Mesendoderm (in vitro differentiated cells): ENCODE measurements around the gene NDUFB2.
"Not testable (repeated sequence)": the region's sequence is repeated elsewhere in the genome, so short reads cannot be mapped to it uniquely, and the experiment has no call there.

Source experiments
- DNase-seq: peaks from one replicate; pipeline ENCODE4 v3.0.0; 2013
- H2AK5ac ChIP-seq: 2 replicates; pipeline ENCODE4 v1.6.1; 2013; ENCODE audit warnings: low read length, inconsistent platforms
- H2BK120ac ChIP-seq: 2 replicates; pipeline ENCODE4 v1.6.1; 2013; ENCODE audit warnings: low read depth, mild to moderate bottlenecking, low read length, moderate library complexity, mixed read lengths
- H2BK15ac ChIP-seq: replicated peaks from 2 replicates; pipeline ENCODE4 v1.6.1; 2013; ENCODE audit warnings: low read depth, mild to moderate bottlenecking, moderate library complexity
- H2BK5ac ChIP-seq: 2 replicates; pipeline ENCODE4 v1.6.1; 2013; ENCODE audit warnings: low read length, inconsistent platforms
- H3K18ac ChIP-seq: 2 replicates; pipeline ENCODE4 v1.6.1; 2013; ENCODE audit warnings: mild to moderate bottlenecking, low read length, mixed read lengths
- H3K23ac ChIP-seq: one replicate; pipeline ENCODE4 v1.6.1; 2013; ENCODE audit warnings: low read length
- H3K27ac ChIP-seq: 2 replicates; pipeline ENCODE4 v1.5.1; 2013; ENCODE audit warnings: low read depth, mild to moderate bottlenecking, inconsistent platforms, low read length, moderate library complexity
- H3K27me3 ChIP-seq: 2 replicates; pipeline ENCODE4 v1.6.1; 2013; ENCODE audit warnings: low read length, control low read depth, mild to moderate bottlenecking, inconsistent platforms; ENCODE audit not compliant: insufficient read depth, poor library complexity
- H3K36me3 ChIP-seq: 2 replicates; pipeline ENCODE4 v1.6.1; 2013; ENCODE audit warnings: low read length, inconsistent platforms; ENCODE audit not compliant: control insufficient read depth, insufficient read depth
- H3K4ac ChIP-seq: one replicate; pipeline ENCODE4 v1.6.1; 2013; ENCODE audit warnings: low read depth, mild to moderate bottlenecking, low read length, moderate library complexity
- H3K4me1 ChIP-seq: 2 replicates; pipeline ENCODE4 v1.6.1; 2013; ENCODE audit warnings: low read depth, low read length, inconsistent platforms; ENCODE audit not compliant: control insufficient read depth
- H3K4me2 ChIP-seq: 2 replicates; pipeline ENCODE4 v1.6.1; 2013; ENCODE audit warnings: low read length
- H3K4me3 ChIP-seq: 2 replicates; pipeline ENCODE4 v1.5.1; 2013; ENCODE audit warnings: mild to moderate bottlenecking, low read length
- H3K56ac ChIP-seq: one replicate; pipeline ENCODE4 v1.6.1; 2013; ENCODE audit warnings: low read length
- H3K79me1 ChIP-seq: 2 replicates; pipeline ENCODE4 v1.6.1; 2013; ENCODE audit warnings: low read length, inconsistent platforms
- H3K79me2 ChIP-seq: 2 replicates; pipeline ENCODE4 v1.6.1; 2013; ENCODE audit warnings: mild to moderate bottlenecking, low read length; ENCODE audit not compliant: control insufficient read depth, insufficient read depth
- H3K9ac ChIP-seq: 2 replicates; pipeline ENCODE4 v1.6.1; 2013; ENCODE audit warnings: low read length, inconsistent platforms
- H4K5ac ChIP-seq: one replicate; pipeline ENCODE4 v1.6.1; 2013; ENCODE audit warnings: low read length
- H4K8ac ChIP-seq: one replicate; pipeline ENCODE4 v1.6.1; 2013; ENCODE audit warnings: low read depth, mild to moderate bottlenecking, control low read depth, low read length, moderate library complexity
- WGBS: extraction: QIAGEN DNeasy Blood & Tissue Kit; methylation state at CpG from one replicate; pipeline ENCODE4 v1.1.7; 2013; ENCODE audit warnings: low lambda C conversion rate, missing lambda C conversion rate; ENCODE audit not compliant: insufficient coverage; ENCODE audit errors: extremely low coverage; 5-methylcytosine and 5-hydroxymethylcytosine counted together

Gene NDUFB2

GRCh38 chr7:140734729-140735128, 38.2 kb downstream of the NDUFB2 start:
- H2BK5ac ChIP-seq = no peak overlapping the region
- no peak overlapping the region for H3K56ac ChIP-seq
- no CpG with 5 or more reads among the region's 2 CpGs for WGBS
- no peak overlapping the region for H3K4me3 ChIP-seq
- no peak overlapping the region for H3K9ac ChIP-seq
- H3K79me1 ChIP-seq = no peaks in the 10 kb centered on the region
- H4K8ac ChIP-seq = no peak overlapping the region
- no peak overlapping the region for H2BK15ac ChIP-seq
- no peak overlapping the region for H3K23ac ChIP-seq
- no peak overlapping the region for H3K4ac ChIP-seq
- DNase-seq = no peak
- no peak overlapping the region for H2BK120ac ChIP-seq
- no peak overlapping the region for H3K27ac ChIP-seq
- H3K79me2 ChIP-seq = no peaks in the 10 kb centered on the region
- H3K4me2 ChIP-seq = no peak overlapping the region
- no peak overlapping the region for H2AK5ac ChIP-seq
- H4K5ac ChIP-seq = no peak overlapping the region
- no peaks in the 10 kb centered on the region for H3K36me3 ChIP-seq
- no peak overlapping the region for H3K18ac ChIP-seq
- H3K27me3 ChIP-seq = no peaks in the 10 kb centered on the region
- H3K4me1 ChIP-seq = no peaks in the 10 kb centered on the region

GRCh38 chr7:140738280-140738679, 41.8 kb downstream of the NDUFB2 start:
- Histone ChIP-seq H3K56ac (no peak overlapping the region), H3K18ac (no peak overlapping the region), H3K79me1 (no peaks in the 10 kb centered on the region), H2BK15ac (no peak overlapping the region), H3K9ac (no peak overlapping the region), H2AK5ac (no peak overlapping the region), H2BK120ac (no peak overlapping the region), H3K4me1 (no peaks in the 10 kb centered on the region), H2BK5ac (no peak overlapping the region), H3K36me3 (no peaks in the 10 kb centered on the region), H3K79me2 (no peaks in the 10 kb centered on the region), H3K27me3 (no peaks in the 10 kb centered on the region), H3K23ac (no peak overlapping the region), H4K5ac (no peak overlapping the region), H3K4me3 (no peak overlapping the region), H3K4me2 (no peak overlapping the region), H3K27ac (no peak overlapping the region), H4K8ac (no peak overlapping the region), H3K4ac (no peak overlapping the region)
- no peak for DNase-seq

GRCh38 chr7:140743255-140743654, 46.7 kb downstream of the NDUFB2 start:
- no CpG with 5 or more reads among the region's 4 CpGs for WGBS
- H2AK5ac ChIP-seq, H2BK15ac ChIP-seq, H3K4ac ChIP-seq, H3K79me2 ChIP-seq, H2BK120ac ChIP-seq, H3K9ac ChIP-seq, H3K4me1 ChIP-seq, H3K27me3 ChIP-seq, H3K4me3 ChIP-seq, H3K23ac ChIP-seq, H2BK5ac ChIP-seq, H3K79me1 ChIP-seq, DNase-seq, H3K36me3 ChIP-seq, H3K4me2 ChIP-seq, H3K56ac ChIP-seq, H4K8ac ChIP-seq, H4K5ac ChIP-seq, H3K27ac ChIP-seq, H3K18ac ChIP-seq: not testable (repeated sequence)

- Histone ChIP-seq H3K4me3 (no peak overlapping the region), H3K36me3 (no peaks in the 10 kb centered on the region), H4K8ac (no peak overlapping the region), H4K5ac (no peak overlapping the region), H2BK5ac (no peak overlapping the region), H3K4me2 (no peak overlapping the region), H2BK15ac (no peak overlapping the region), H3K4ac (no peak overlapping the region), H3K4me1 (no peaks in the 10 kb centered on the region), H3K18ac (no peak overlapping the region), H2BK120ac (no peak overlapping the region), H3K27me3 (no peaks in the 10 kb centered on the region), H3K79me2 (no peaks in the 10 kb centered on the region), H3K79me1 (no peaks in the 10 kb centered on the region), H3K56ac (no peak overlapping the region), H3K23ac (no peak overlapping the region), H3K9ac (no peak overlapping the region), H3K27ac (no peak overlapping the region), H2AK5ac (no peak overlapping the region)
- no CpG with 5 or more reads among the region's 2 CpGs for WGBS
- no peak for DNase-seq
Observed at GRCh38 chr7:140744005-140744404, 47.5 kb downstream of the NDUFB2 start.

- no CpG with 5 or more reads among the region's 6 CpGs for WGBS
- no peaks in the 10 kb centered on the region for H3K4me1 ChIP-seq
Observed at GRCh38 chr7:140745266-140746058, 49.0 kb downstream of the NDUFB2 start.

GRCh38 chr7:140746751-140747150, 50.2 kb downstream of the NDUFB2 start:
- Histone ChIP-seq H4K8ac (no peak overlapping the region), H3K4ac (no peak overlapping the region), H3K4me1 (no peaks in the 10 kb centered on the region), H3K9ac (no peak overlapping the region), H2AK5ac (no peak overlapping the region), H3K56ac (no peak overlapping the region), H2BK5ac (no peak overlapping the region), H3K18ac (no peak overlapping the region), H3K36me3 (no peaks in the 10 kb centered on the region), H3K23ac (no peak overlapping the region), H3K79me1 (no peaks in the 10 kb centered on the region), H3K79me2 (no peaks in the 10 kb centered on the region), H3K27ac (no peak overlapping the region), H3K27me3 (no peaks in the 10 kb centered on the region), H2BK120ac (no peak overlapping the region), H4K5ac (no peak overlapping the region), H3K4me2 (no peak overlapping the region), H3K4me3 (no peak overlapping the region), H2BK15ac (no peak overlapping the region)
- DNase-seq = no peak
- no CpG with 5 or more reads among the region's 2 CpGs for WGBS

More at GRCh38 chr7:140745266-140746058, 49.0 kb downstream of the NDUFB2 start:
- H3K79me2 ChIP-seq = no peaks in the 10 kb centered on the region
- no peak overlapping the region for H3K56ac ChIP-seq
- no peak overlapping the region for H2BK15ac ChIP-seq
- no peaks in the 10 kb centered on the region for H3K27me3 ChIP-seq
- no peak overlapping the region for H4K8ac ChIP-seq
- H3K27ac ChIP-seq = no peak overlapping the region
- no peak overlapping the region for H3K4ac ChIP-seq
- no peak overlapping the region for H3K4me3 ChIP-seq
- no peaks in the 10 kb centered on the region for H3K36me3 ChIP-seq
- H3K79me1 ChIP-seq = no peaks in the 10 kb centered on the region
- no peak overlapping the region for H2AK5ac ChIP-seq
- H3K4me2 ChIP-seq = no peak overlapping the region
- no peak overlapping the region for H4K5ac ChIP-seq
- H3K18ac ChIP-seq = no peak overlapping the region
- no peak overlapping the region for H3K9ac ChIP-seq
- H3K23ac ChIP-seq = no peak overlapping the region
- DNase-seq = no peak
- H2BK120ac ChIP-seq = no peak overlapping the region
- H2BK5ac ChIP-seq = no peak overlapping the region
